Epithelial cell of umbilical artery (primary cell): ENCODE data around the gene HNRNPA3. TPM values are rescaled to one million over a fixed set of nuclear protein-coding genes. Genes with fewer than 3 reads are reported as not detected.

Experiments
- total RNA-seq: library from RNA; depleted of rRNA; stranded (reverse); fragments of >200 nt; gene quantifications from 2 replicates; pipeline ENCODE4 v1.2.3, GENCODE V29; 2014

Gene HNRNPA3
- 47.1 and 62.9 TPM in 2 replicates for total RNA-seq

GRCh38 chr2:177212106-177212890 is at the start of gene HNRNPA3:
HNRNPA3 (plus strand) TSS chr2:177212794; CDS start chr2:177212800, 6 bp downstream.

GRCh38 chr2:177264693-177265587 is 52.3 kb downstream of the HNRNPA3 start, which contains the start of gene NFE2L2:
NFE2L2 (minus strand) TSS chr2:177264727; CDS start chr2:177264576, 151 bp downstream.

Other genes with a start within 250 kb of the HNRNPA3 start
- 31.8 and 42.7 TPM in 2 replicates for gene NFE2L2, start 51.9 kb downstream of the HNRNPA3 start, total RNA-seq
- 71.1 and 85.1 TPM in 2 replicates for gene AGPS, start 180.0 kb downstream of the HNRNPA3 start, total RNA-seq